Measurements from ENCODE around the gene HTR3D.

GRCh38 chr3:184011937-184012889 lies 19.3 kb upstream of the HTR3D start:
- TF ChIP-seq ZNF23 (tag by site-specific recombination; IDR thresholded peaks at IDR 0.05; ENCODE audit: borderline replicate concordance) (no peak), ZNF558 (tag by site-specific recombination; IDR thresholded peaks at IDR 0.05) (no peak), CTCF (tag by site-specific recombination; IDR thresholded peaks at IDR 0.05) (no peak), TSHZ1 (tag by site-specific recombination; IDR thresholded peaks at IDR 0.05; ENCODE audit: borderline replicate concordance) (no peak), ZNF274 (IDR thresholded peaks at IDR 0.05; ENCODE audit: low read length) (no peak), ZNF274 (tag by site-specific recombination; IDR thresholded peaks at IDR 0.05; ENCODE audit: borderline replicate concordance) (no peak), ZNF473 (tag by site-specific recombination; IDR thresholded peaks at IDR 0.05) (no peak), YY1 (tag by site-specific recombination; IDR thresholded peaks at IDR 0.05) (no peak), ZNF514 (tag by site-specific recombination; IDR thresholded peaks at IDR 0.05) (no peak), SP2 (tag by site-specific recombination; IDR thresholded peaks at IDR 0.05) (no peak), ZNF776 (tag by site-specific recombination; IDR thresholded peaks at IDR 0.05; ENCODE audit: borderline replicate concordance) (no peak), ZNF354C (tag by site-specific recombination; IDR thresholded peaks at IDR 0.05; ENCODE audit: borderline replicate concordance, low read depth) (no peak), ZNF121 (tag by site-specific recombination; IDR thresholded peaks at IDR 0.05) (no peak), MZF1 (tag by site-specific recombination; IDR thresholded peaks at IDR 0.05; ENCODE audit: borderline replicate concordance) (no peak)

All from HEK293 (cell line).